Pulmonary artery endothelial cell (primary cell): ENCODE data around the gene GCDH. TPM values are rescaled to one million over a fixed set of nuclear protein-coding genes. Genes with fewer than 3 reads are reported as not detected.
"Not testable (repeated sequence)": the region's sequence is repeated elsewhere in the genome, so short reads cannot be mapped to it uniquely, and the experiment has no call there.

ENCODE experiments used
- DNase-seq: peaks from one replicate; pipeline ENCODE4 v3.0.0-alpha.2; 2011; ENCODE audit warnings: low read depth, low spot score
- total RNA-seq: library from RNA; depleted of rRNA; stranded (reverse); fragments of >200 nt; gene quantifications from 2 replicates; pipeline ENCODE4 v1.2.3, GENCODE V29; 2014

The GCDH gene
- 25.3 and 29.8 TPM in 2 replicates for total RNA-seq

DNA sequence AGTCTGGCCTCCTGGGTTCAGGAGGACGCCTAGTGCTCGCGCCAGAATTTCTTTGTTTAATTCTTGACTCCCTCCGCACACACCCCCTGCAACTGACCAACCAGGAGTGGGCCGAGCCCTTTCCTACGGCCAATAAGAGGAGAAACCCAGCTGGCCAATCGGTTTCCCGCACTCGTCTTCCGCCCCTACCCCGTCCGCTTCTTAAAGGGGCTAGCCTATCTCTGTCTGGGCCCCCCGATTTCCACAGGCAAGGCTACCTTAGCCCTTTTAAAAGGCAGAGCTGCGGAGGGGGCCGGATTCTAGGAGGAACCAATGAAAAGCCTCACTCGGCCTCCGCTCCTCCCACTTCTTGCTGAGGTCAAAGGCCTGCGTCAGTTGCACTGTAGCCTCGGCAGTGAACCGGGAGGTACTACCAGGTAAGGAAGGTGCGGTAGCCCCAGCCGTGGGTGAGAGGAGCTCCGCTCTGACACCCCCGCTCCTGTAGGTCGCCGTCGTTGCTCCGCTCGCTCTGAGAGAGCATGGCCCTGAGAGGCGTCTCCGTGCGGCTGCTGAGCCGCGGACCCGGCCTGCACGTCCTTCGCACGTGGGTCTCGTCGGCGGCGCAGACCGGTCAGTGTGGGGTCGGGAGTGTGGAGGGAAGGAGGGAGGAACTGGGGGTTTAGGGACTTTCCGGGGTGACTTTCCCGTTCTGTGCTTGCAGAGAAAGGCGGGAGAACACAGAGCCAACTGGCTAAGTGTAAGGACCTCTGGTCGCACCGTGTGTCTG is at the start of gene GCDH:
TSS of gene GCDH (plus strand) at position 374 of the 766 bp plus-strand sequence. CDS start at position 519, 145 bp downstream.
- peak; percentile 97 for DNase-seq

DNA sequence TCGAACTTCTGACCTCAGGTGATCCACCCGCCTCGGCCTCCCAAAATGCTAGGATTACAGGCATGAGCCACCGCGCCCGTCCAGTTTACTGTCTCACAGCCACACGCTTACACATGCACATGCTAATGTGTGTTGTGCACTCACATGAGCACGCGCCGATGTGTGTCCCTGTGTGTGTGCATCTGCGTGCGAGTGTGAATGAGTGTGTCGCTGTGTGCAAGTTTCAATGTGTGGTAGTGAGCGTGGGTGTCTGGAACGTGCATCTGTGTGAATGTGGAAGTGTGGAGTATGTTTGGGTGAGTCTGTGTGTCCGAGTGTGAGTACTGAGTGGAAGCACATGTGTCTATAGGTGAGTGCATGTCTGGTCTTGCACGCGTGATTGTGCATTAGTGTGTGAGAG is 48.4 kb upstream of the GCDH start:
- DNase-seq = no peak

DNA sequence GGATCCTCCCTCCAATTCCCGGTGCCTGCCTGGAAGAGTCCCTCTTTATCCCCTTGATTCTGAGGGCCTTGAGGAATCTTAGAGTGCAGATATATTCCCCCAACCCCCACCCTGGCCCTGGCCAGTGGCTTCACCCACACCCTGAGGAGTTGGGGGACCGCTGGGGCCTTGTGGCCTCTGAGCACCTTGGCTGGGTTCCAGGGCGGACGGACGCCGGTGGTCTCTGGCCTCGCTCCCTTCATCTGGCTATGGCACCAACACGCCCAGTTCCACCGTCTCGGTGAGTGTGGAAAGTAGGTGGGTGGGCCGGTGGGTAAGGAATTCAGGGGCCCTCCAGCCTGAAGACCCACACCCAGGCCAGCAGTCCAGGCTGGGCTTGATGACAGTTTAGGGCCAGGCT is 47.6 kb upstream of the GCDH start:
- DNase-seq = no peak

DNA sequence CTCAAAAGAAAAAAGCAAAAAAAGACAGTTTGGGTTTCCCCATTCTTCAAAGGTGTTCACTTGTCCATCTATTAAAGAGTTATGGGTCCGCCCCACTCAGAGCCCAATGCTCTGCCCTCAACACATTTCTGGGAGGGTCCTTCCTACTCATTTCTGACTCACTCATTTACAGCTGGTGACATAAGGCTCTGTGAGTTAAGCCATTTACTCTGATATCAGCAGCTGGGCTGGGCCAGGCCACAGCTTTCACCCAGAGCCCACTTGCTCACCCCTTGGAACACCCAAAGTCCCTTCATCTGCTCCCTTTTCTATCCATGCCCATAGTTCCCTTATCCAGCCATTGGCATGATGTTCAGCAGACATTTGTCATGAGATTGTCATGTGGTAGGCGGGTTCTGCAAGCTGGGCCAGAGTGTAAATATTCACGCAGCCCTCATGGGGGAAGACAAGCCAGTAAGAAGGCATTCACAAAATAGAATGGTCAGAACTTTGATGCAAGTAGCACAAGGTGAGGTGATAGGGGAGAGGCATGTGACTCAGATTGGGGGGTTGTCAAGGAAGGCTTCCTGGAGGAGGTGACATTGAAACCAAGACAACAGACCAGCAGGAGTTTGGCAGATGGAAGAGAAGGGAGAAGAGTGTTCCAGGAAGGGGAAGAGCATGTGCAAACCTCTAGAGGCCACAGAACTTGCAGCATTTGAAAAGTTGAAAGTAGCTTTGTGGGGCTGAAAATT is 46.8 kb upstream of the GCDH start:
- DNase-seq = no peak

DNA sequence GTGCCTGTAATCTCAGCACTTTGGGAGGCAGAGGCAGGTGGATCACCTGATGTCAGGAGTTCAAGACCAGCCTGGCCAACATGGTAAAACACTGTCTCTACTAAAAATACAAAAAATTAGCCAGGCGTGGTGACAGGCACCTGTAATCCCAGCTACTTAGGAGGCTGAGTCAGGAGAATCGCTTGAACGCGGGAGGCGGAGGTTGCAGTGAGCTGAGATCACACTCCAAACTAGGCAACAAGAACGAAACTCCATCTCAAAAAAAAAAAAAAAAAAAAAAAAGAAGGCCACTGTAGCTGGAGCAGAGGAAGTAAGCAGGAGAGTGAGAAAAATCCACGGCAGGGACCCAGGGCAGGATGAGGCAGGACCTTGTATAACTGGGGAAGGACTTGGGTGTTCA is 44.3 kb upstream of the GCDH start:
- DNase-seq = not testable (repeated sequence)

DNA sequence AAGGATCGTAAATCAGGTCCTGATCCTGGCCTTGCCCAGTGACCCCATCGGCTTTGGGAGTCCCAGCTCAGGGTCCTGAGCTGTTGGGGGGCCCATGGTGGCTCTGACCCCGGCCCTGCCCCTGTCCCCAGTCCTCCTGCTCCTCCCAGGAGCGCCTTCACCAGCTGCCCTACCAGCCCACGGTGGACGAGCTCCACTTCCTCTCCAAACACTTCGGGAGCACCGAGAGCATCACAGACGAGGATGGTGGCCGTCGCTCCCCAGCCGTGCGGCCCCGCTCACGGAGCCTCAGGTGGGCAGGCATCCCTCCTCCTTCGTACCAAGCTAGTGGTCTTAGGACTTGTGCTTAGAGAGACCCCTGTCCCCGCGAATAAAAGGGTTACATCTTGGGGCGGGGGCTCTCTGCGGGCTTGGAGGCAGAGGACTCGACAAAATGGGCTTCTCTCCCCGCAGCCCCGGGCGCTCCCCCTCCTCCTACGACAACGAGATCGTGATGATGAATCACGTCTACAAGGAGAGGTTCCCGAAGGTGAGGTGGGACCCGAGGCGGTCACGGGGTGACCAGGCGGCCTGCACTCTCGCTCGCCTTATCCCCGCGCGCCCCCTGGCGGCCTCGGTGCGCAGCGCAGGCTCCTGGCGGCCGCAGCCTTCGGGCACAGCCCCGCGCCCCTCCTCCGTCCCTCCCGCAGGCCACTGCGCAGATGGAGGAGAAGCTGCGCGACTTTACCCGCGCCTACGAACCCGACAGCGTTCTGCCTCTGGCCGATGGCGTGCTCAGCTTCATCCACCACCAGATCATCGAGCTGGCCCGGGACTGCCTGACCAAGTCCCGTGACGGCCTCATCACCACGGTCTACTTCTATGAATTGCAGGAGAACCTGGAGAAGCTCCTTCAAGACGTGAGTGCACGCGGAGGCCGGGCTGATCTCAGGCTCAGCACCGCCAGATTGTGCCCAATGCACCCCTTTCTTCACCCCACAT is 43.5 kb upstream of the GCDH start:
- no peak for DNase-seq

DNA sequence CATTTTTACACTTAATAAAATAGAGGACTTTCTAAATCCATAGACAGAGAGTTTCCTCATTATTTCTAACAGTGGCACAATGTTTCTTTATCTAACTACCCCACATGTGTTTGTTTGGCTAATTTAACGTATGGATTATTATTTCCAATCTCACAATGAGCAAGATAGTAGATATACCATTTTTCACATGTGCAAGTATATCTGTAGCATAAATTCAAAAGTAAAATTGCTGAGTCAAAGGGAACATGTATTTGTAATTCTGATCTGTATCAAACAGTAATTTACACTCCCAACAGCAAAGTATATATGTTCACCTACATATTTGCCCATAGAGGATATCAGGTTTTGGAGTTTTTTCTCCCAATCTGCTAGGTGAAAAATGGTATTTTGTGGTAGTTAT is 34.3 kb upstream of the GCDH start:
- no peak for DNase-seq

DNA sequence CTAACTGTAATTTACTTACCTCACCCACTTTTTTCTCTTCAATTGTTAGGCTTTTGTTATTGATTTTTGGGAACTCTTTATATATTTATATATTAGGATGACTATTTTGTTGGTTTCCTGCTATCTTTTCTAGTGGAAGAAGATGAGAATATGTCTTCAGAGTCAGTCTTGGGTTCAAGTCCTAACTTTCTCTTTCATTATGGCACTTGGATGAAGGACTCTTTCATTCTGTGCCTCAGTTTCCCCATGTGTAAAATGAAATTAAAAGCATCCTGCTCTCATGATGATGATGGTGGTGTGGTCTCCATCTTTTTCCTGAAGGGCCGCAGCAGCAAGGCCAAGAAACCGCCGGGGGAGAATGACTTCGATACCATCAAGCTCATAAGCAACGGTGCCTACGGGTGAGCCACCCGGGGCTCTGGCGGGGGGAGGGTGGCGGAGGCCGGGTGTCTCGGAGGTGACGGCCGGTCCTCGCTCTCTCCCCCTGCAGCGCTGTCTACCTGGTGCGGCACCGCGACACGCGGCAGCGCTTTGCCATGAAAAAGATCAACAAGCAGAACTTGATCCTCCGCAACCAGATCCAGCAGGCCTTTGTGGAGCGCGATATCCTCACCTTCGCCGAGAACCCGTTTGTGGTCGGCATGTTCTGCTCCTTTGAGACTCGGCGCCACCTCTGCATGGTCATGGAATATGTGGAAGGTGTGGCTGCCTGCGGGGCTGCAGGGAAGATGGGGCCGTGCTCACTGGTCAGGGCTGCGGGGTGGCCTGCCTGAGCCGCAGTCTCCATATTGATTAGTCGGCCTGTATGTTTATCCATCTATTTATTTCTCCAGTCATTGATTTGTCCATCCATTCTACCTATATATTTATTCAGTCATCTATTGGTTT is 32.7 kb upstream of the GCDH start:
- no peak for DNase-seq

DNA sequence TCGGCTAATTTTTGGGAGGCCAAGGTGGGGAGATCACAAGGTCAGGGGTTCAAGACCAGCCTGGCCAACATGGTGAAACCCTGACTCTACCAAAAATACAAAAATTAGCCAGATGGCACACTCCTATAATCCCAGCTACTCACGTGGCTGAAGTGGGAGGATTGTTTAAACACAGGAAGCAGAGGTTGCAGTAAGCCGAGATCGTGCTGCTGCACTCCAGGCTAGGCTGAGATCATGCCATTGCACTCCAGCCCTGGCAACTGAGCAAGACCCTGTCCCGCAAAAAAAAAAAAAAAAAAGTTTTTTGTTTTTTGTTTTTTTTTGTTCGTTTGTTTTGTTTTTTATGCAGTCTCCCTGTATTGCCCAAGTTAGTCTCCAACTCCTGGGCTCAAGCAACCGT is 31.4 kb upstream of the GCDH start:
- DNase-seq = no peak

DNA sequence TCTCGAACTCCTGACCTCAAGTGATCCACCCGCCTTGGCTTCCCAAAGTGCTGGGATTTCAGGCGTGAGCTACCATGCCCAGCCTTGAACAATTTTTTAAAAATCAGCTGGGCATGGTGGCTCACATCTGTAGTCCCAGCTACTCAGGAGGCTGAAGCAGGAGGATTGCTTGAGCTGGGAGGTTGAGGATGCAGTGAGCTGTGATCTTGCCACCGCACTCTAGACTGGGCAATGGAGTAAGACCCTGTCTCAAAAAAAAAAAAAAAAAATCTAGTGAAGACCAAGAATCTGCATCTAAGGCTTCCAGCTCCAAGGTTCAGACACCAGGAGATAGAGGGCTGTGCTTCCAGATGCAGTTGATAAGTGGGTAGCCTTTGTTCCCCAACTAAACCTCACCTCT is 26.8 kb upstream of the GCDH start:
- no peak for DNase-seq

DNA sequence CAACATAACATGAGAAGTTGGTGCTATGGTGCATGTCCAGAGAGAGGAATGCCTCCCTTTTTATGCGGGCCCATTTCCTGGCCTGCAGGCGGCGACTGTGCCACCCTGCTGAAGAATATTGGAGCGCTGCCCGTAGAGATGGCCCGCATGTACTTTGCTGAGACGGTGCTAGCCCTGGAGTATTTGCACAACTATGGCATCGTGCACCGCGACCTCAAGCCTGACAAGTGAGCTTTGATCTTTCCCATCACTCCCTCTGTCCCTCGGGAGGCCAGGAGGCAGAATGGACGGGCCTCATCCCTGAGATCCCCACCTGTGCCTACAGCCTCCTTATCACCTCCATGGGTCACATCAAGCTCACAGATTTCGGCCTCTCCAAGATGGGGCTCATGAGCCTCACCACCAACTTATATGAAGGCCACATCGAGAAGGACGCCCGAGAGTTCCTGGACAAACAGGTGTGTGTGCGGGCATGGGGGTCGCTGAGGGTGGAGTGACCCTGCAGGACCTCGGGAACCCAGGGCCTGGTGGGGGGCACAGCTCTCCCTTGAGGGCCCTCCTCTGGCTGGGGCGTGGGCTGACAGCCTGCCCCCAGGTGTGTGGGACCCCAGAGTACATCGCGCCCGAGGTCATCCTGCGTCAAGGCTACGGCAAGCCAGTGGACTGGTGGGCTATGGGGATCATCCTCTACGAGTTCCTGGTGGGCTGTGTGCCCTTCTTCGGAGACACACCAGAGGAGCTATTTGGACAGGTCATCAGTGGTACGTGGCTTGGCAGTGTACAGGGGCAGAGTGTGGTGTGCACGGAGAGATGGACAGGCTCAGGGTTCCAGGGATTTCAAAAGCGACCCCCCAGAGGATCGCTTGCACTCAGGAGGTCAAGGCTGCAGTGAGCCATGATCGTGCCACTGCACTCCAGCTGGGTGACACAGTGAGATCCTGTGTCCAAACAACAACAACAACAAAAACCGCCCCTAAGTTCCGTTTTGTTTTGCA is 25.9 kb upstream of the GCDH start:
- DNase-seq = no peak

DNA sequence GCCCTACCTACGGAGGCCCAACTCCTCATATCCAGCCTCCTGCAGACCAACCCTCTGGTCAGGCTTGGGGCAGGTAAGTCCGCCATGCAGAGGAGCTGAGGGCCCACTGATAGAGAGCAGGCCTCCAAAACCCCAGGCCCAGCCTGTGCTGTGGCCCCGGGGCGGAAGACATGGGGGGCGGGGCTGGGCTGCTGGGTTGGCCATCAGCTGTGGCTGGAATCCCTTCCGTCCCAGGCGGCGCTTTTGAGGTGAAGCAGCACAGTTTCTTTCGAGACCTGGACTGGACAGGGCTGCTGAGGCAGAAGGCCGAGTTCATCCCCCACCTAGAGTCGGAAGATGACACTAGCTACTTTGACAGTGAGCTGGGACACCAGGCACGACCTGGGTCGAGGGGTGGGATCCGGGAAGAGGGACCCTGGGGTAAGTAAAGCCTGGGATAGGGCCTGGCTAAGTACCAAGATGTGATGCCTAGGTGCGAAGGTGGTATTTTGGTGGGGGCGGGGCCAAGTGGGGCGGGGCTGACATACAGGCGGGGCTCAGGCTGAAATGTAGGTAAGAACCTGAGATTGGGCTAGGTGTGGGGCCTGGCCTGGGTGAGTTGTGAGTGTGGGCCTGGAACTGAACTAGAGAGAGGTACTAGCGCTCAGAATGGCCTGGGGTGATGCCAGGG is 25.1 kb upstream of the GCDH start:
- DNase-seq = no peak

DNA sequence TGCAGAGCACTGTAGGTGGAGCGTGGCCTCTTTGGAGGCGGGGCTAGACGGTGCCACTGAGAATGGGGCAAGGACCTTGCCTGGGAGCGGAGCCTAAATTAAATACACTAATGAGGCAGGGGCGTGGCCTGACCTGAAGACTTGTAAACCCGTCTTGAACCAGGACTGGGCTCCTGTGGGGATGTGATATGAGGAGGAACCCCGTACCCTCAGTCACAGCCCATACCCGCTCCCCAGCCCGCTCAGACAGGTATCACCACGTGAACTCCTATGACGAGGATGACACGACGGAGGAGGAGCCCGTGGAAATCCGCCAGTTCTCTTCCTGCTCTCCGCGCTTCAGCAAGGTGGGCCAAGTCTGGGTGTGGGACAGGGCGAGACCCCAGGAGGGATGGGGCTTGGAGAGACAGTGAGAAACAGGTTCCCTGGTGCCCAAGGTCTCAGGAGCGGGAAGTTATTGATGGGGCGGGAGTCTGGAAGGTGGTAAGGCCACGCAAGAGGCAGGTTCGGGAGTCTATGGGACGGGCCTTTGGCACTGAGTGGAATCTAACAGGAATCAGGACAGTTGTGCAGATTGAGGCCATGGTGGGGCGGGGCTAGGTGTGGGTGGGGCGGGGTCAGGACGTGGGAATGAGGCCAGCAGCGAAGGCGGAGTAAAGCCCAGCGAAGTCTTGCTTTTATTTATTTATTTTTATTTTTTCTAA is 24.4 kb upstream of the GCDH start:
- no peak for DNase-seq

DNA sequence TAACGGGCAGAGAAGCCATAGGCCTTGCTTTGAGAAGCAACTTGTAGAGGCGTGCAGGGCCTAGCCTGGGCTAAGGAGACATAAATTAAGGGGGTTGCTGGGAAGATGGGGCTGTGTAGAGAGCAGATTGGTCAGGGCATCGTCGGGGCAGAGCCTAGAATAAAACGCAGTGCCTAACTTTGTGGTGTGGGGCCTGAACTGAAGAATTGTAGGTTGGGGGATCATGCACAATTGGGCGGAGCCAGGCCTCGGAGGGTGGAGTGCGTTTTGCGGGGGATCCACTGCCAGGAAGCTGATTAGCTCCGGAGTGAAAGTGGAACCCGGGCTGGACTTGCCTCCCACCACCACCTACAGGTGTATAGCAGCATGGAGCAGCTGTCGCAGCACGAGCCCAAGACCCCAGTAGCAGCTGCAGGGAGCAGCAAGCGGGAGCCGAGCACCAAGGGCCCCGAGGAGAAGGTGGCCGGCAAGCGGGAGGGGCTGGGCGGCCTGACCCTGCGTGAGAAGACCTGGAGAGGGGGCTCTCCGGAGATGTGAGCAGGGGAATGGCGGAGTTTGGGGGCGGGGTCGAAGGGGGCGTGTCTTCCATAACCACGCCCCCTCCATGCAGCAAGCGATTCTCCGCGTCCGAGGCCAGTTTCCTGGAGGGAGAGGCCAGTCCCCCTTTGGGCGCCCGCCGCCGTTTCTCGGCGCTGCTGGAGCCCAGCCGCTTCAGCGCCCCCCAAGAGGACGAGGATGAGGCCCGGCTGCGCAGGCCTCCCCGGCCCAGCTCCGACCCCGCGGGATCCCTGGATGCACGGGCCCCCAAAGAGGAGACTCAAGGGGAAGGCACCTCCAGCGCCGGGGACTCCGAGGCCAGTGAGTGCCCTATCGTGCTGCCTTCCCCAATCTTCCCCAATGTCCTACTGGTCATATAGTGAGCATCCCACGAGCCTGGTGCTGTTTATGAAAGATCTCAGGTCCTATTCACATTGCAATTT is 23.6 kb upstream of the GCDH start:
- DNase-seq = no peak

DNA sequence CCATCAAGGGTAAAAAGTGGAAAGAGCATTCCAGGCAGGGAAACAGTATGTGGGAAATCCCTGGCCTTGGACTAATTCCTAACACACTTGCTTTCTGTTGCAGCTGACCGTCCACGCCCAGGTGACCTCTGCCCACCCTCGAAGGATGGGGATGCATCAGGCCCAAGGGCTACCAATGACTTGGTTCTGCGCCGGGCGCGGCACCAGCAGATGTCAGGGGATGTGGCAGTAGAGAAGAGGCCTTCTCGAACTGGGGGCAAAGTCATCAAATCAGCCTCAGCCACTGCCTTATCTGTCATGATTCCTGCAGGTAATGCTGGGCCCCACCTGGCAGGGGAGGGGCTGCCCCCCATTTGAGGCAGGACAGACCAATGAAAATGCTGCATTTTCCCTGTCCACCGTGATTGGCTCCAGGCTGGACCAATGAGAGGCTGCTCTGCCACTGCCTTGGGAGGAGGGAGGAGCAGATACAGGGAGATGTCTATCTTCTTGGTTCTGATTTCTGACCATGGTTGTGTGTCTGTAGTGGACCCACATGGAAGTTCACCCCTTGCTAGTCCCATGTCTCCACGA is 22.3 kb upstream of the GCDH start:
- DNase-seq = no peak

DNA sequence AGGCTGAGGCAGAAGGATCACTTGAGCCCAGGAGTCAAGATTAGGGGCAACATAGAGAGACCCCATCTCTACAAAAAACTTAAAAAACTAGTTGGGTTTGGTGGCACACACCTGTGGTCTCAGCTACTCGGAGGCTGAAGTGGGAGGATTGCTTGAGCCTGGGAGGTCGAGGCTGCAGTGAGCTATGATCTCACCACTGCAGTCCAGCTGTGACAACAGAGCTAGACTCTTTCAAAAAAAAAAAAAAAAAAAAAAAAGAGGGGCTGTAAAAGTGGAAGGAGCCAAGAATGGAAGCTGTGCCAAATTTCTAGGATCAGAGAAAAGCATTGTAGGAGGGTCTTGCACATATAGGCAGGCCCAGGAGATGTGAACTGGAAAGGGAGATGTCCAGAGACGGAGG is 19.3 kb upstream of the GCDH start:
- DNase-seq = no peak

DNA sequence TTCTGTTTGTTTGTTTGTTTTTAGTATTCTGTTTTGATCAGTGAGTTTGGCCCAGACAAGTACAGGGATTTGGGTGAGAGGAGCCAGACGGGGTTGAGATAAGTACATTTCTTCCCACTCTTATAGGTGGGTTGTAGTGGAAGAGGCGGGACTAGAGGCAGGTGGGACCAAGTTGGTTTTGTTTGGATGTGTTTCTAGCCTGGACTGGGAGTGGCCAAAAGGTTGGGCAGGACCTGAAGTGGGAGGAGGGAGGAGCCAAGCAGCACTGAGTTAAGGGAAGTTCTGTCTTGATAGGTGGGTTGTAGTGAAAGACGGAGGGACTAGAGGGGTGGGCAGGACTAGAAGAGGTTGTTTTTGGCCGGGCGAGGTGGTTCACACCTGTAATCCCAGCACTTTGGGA is 18.7 kb upstream of the GCDH start:
- no peak for DNase-seq
